Gastroesophageal sphincter (tissue), 4 donors: ENCODE results near the gene CFAP57. TPM values are rescaled to one million over a fixed set of nuclear protein-coding genes. Genes with fewer than 3 reads are reported as not detected.

Experiments
- ATAC-seq: fragments of 150-250 bp; one replicate; pipeline ENCODE4 v1.9.1; 2016; ENCODE audit warnings: mild to moderate bottlenecking, moderate library complexity
- H3K27ac ChIP-seq, 4 donors: fragments of 200-600 bp; sonication (generic) in 3 of 4; 1 replicate in 3 of 4; 2 replicates in 1 of 4; pipeline ENCODE4 v1.5.1; 2016 to 2019
- H3K27me3 ChIP-seq: fragments of 200-600 bp; sonication (generic); one replicate; pipeline ENCODE4 v1.5.1; 2019
- H3K36me3 ChIP-seq, 2 donors: fragments of 200-600 bp; sonication (generic); one replicate each; pipeline ENCODE4 v1.5.1; 2019; ENCODE audit warnings: control low read depth in 1 of 2
- H3K4me1 ChIP-seq, 3 donors: fragments of 200-600 bp; sonication (generic); 1 replicate in 2 of 3; 2 replicates in 1 of 3; pipeline ENCODE4 v1.5.1; 2016 to 2019; ENCODE audit warnings: control low read depth in 2 of 3
- H3K4me3 ChIP-seq, 2 donors: fragments of 200-600 bp; sonication (generic); one replicate each; pipeline ENCODE4 v1.5.1; 2019; ENCODE audit warnings: mild to moderate bottlenecking in 1 of 2, moderate library complexity in 1 of 2
- H3K9me3 ChIP-seq, 3 donors: fragments of 200-600 bp; sonication (generic); one replicate each; pipeline ENCODE4 v1.5.1; 2017 to 2019; ENCODE audit warnings: control low read depth in 2 of 3
- EP300 ChIP-seq: sonication (generic); formaldehyde crosslinking; IDR thresholded peaks from one replicate; pipeline ENCODE4 v1.6.1; 2017; ENCODE audit warnings: antibody characterized with exemption, mild to moderate bottlenecking
- POLR2A ChIP-seq, 2 donors: fragments of 450-650 bp; IDR thresholded peaks; one replicate each; pipeline ENCODE4 v1.6.1; 2017; ENCODE audit warnings: antibody characterized with exemption in 2 of 2, mild to moderate bottlenecking in 2 of 2, moderate library complexity in 1 of 2
- POLR2AphosphoS5 ChIP-seq: sonication (generic); formaldehyde crosslinking; IDR thresholded peaks from one replicate; pipeline ENCODE4 v1.6.1; 2017; ENCODE audit warnings: antibody characterized with exemption
- WGBS, 2 donors: methylation state at CpG; one replicate each; pipeline ENCODE4 v1.1.5; 2018; ENCODE audit warnings: low coverage in 1 of 2; 5-methylcytosine and 5-hydroxymethylcytosine counted together
- total RNA-seq, 4 donors: library from RNA; depleted of rRNA; stranded (reverse); fragments of >200 nt; gene quantifications; one replicate each; pipeline ENCODE4 v1.1.0, GENCODE V29; 2016
- TF ChIP-seq, protein P1 (sequence below), 4 experiments: fragments of 200-600 bp in 2 of 4; fragments of 450-650 bp in 2 of 4; sonication (generic) in 1 of 4; IDR thresholded peaks; one replicate each; pipeline ENCODE4 v1.5.1; 2017 to 2019; ENCODE audit warnings: antibody characterized with exemption in 4 of 4, mild to moderate bottlenecking in 2 of 4, moderate library complexity in 2 of 4

CFAP57 gene
- total RNA-seq, 4 donors from 2014 or later, result not detected

DNA sequence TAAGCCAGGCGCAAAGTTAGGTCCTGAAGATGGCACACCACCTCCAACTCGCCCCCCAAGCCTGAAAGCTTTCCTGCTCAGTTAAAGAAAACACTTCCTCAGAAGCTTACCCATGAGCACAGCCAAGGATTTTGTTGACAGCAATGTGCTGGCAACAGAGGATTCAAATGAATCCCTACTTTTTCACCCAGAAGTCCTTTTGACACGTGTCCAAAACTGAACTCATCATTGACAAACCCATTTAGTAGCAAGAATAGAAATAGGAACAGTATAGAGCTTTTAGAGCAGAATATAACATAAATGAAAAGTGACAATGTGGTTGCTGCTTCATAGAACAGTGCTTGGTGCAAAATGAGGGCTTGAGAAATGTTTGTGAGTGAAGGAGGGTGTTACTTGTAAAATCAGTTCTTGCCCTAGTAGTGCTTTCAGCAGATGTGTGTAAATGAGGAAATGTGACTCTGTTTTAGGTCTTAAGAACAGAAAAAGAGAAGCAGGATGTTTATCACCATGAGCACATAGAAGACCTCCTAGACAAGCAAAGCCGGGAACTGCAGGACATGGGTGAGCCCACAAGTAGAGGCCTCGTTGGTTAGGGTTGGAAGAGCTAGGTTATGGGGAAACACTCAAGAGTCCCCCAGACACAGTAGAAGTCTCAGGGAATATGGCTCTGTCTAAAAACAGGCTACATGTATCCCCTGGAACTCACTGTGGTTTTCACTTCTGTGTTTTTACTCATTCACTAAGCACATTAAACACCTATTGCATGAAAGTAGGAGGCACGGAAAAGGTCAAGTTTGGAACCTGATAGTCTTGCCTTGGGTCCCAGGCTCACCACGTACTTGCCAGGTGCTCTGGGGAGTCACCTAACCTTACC lies 49.0 kb downstream of the CFAP57 start:
- ATAC-seq, result no peak
- WGBS, 2 donors, result 61 to 76% methylated on average over 4 to 7 of the region's 7 CpGs
- Histone ChIP-seq H3K4me1 (no peaks in the 10 kb centered on the region), H3K36me3 (no peaks in the 10 kb centered on the region), H3K4me3 (no peak overlapping the region), H3K27me3 (peaks cover 17% of the 10 kb centered on the region), H3K9me3 (no peaks in the 10 kb centered on the region), H3K27ac (no peak overlapping the region)
- TF ChIP-seq POLR2A (IDR thresholded peaks at IDR 0.05), result no peak
- TF ChIP-seq EP300, result no peak
- no peak for TF ChIP-seq POLR2AphosphoS5
- TF ChIP-seq, protein P1, sequence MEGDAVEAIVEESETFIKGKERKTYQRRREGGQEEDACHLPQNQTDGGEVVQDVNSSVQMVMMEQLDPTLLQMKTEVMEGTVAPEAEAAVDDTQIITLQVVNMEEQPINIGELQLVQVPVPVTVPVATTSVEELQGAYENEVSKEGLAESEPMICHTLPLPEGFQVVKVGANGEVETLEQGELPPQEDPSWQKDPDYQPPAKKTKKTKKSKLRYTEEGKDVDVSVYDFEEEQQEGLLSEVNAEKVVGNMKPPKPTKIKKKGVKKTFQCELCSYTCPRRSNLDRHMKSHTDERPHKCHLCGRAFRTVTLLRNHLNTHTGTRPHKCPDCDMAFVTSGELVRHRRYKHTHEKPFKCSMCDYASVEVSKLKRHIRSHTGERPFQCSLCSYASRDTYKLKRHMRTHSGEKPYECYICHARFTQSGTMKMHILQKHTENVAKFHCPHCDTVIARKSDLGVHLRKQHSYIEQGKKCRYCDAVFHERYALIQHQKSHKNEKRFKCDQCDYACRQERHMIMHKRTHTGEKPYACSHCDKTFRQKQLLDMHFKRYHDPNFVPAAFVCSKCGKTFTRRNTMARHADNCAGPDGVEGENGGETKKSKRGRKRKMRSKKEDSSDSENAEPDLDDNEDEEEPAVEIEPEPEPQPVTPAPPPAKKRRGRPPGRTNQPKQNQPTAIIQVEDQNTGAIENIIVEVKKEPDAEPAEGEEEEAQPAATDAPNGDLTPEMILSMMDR (IDR thresholded peaks at IDR 0.05), result no peak

DNA sequence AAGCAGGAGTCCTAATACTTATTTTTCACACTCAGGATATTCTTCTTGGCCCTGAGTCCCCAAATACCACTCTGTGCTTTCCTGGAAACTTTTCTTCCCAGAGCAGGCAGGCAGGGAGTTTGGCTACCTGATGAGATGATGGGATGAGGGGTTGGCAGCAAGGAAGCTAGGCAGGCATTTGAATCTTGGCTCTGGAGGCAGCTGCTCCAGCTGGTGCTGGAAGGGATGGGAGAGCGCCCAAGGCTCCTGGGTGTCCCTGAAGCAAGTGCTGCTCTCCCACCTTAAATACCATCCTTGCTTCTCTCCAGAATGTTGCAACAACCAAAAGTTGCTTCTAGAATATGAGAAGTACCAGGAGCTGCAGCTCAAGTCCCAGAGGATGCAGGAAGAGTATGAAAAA lies 49.7 kb downstream of the CFAP57 start:
- H3K9me3 ChIP-seq, result no peaks in the 10 kb centered on the region
- H3K36me3 ChIP-seq, result no peaks in the 10 kb centered on the region
- H3K27ac ChIP-seq, result no peak overlapping the region
- no CpG with 5 or more reads among the region's 1 CpG for WGBS, 2 donors
- no peak for ATAC-seq
- no peak overlapping the region for H3K4me3 ChIP-seq
- peaks cover 11% of the 10 kb centered on the region for H3K27me3 ChIP-seq
- H3K4me1 ChIP-seq, result no peaks in the 10 kb centered on the region
- TF ChIP-seq POLR2AphosphoS5 (no peak), POLR2A (IDR thresholded peaks at IDR 0.05) (no peak), EP300 (no peak)
- TF ChIP-seq, protein P1 (IDR thresholded peaks at IDR 0.05), result no peak

GRCh38 chr1:43222879-43223278 lies 50.7 kb downstream of the CFAP57 start:
- ATAC-seq, result no peak
- Histone ChIP-seq H3K4me1 (no peaks in the 10 kb centered on the region), H3K4me3 (no peak overlapping the region), H3K36me3 (no peaks in the 10 kb centered on the region), H3K9me3 (no peaks in the 10 kb centered on the region), H3K27ac (no peak overlapping the region), H3K27me3 (peaks cover 1% of the 10 kb centered on the region)
- TF ChIP-seq, protein P1 (IDR thresholded peaks at IDR 0.05), result no peak
- TF ChIP-seq EP300, result no peak
- no peak for TF ChIP-seq POLR2AphosphoS5
- TF ChIP-seq POLR2A (IDR thresholded peaks at IDR 0.05), result no peak
- WGBS, 2 donors, result 56% methylated on average over 9 of the region's 9 CpGs; no CpG with 5 or more reads in 1 of the 2 donors

- no peaks in the 10 kb centered on the region for H3K36me3 ChIP-seq
- ATAC-seq, result no peak
- no peaks in the 10 kb centered on the region for H3K27me3 ChIP-seq
- no peaks in the 10 kb centered on the region for H3K9me3 ChIP-seq
- peaks cover 0 to 2% (median 0%) of the 10 kb centered on the region in 3 donors for H3K4me1 ChIP-seq
- no peak overlapping the region for H3K4me3 ChIP-seq
- WGBS, 2 donors, result 53 to 100% methylated on average over 1 to 2 of the region's 3 CpGs
- TF ChIP-seq POLR2AphosphoS5, result no peak
- TF ChIP-seq EP300, result no peak
- no peak for TF ChIP-seq POLR2A (IDR thresholded peaks at IDR 0.05)
- TF ChIP-seq, protein P1 (IDR thresholded peaks at IDR 0.05), result no peak
- H3K27ac ChIP-seq, result no peak overlapping the region
Observed at GRCh38 chr1:43225168-43225567, 53.0 kb downstream of the CFAP57 start.
